Measurements from ENCODE around the gene MDK.

MDK gene

GRCh38 chr11:46404476-46405017, 23.1 kb downstream of the MDK start:
- DNase-seq (ENCODE audit: low read depth), result no peak

- no peak for DNase-seq (ENCODE audit: low read depth)
These were observed 26.2 kb downstream of the MDK start for GRCh38 chr11:46407635-46408034.

- no peak for DNase-seq (ENCODE audit: low read depth)
These were observed 27.0 kb downstream of the MDK start for GRCh38 chr11:46408407-46408986.

GRCh38 chr11:46410021-46410420, 28.6 kb downstream of the MDK start:
- DNase-seq (ENCODE audit: low read depth), result no peak

- DNase-seq (ENCODE audit: low read depth), result no peak
These were observed 32.4 kb downstream of the MDK start for GRCh38 chr11:46413760-46414465.

- no peak for DNase-seq (ENCODE audit: low read depth)
These were observed 33.0 kb downstream of the MDK start for GRCh38 chr11:46414466-46414796.

- DNase-seq (ENCODE audit: low read depth), result no peak
These were observed 33.4 kb downstream of the MDK start for GRCh38 chr11:46414879-46415278.

- no peak for DNase-seq (ENCODE audit: low read depth)
These were observed 36.2 kb downstream of the MDK start for GRCh38 chr11:46417711-46418110.

- no peak for DNase-seq (ENCODE audit: low read depth)
These were observed 37.3 kb downstream of the MDK start for GRCh38 chr11:46418751-46419150.

GRCh38 chr11:46420513-46420912, 39.0 kb downstream of the MDK start:
- DNase-seq (ENCODE audit: low read depth), result no peak

GRCh38 chr11:46421257-46421880, 39.9 kb downstream of the MDK start:
- DNase-seq (ENCODE audit: low read depth), result no peak

- no peak for DNase-seq (ENCODE audit: low read depth)
These were observed 41.1 kb downstream of the MDK start for GRCh38 chr11:46422588-46422987.

- DNase-seq (ENCODE audit: low read depth), result no peak
These were observed 44.9 kb downstream of the MDK start for GRCh38 chr11:46426233-46426991.

GRCh38 chr11:46427364-46427763, 45.9 kb downstream of the MDK start:
- DNase-seq (ENCODE audit: low read depth), result no peak

- DNase-seq (ENCODE audit: low read depth), result no peak
These were observed 48.2 kb downstream of the MDK start for GRCh38 chr11:46429717-46430116.

- no peak for DNase-seq (ENCODE audit: low read depth)
These were observed 49.7 kb downstream of the MDK start for GRCh38 chr11:46431211-46431610.

Data from activated T-cell treated with anti-CD3 and anti-CD28 coated beads for 24 hours (primary cell).